ENCODE results near the gene PSTPIP1.

PSTPIP1 gene

DNA sequence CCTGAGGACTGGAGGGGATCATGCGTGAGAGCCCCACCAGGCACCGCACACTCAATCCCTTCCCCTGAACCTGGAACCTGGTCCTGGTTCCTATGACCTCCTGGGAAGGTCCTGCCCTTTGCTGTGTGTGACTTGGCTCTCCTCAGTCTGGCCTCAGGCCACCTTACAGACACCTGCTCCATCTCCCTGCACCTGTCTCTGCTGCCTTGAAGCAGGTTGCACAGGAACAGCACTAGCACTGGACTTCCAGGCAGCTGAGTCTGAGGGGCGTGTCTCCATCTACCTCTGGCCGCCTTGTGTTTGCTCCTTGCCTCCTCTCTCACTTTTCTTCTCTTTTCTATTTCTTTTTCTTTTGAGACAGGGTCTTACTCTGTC, 15.4 kb downstream of the PSTPIP1 start:
- TF ChIP-seq CTCF (IDR thresholded peaks at IDR 0.05; ENCODE audit: extremely low read depth, missing control alignments): no peak
- DNase-seq (ENCODE audit: low spot score): no peak

GRCh38 chr15:77010857-77011256, 15.9 kb downstream of the PSTPIP1 start:
- TF ChIP-seq CTCF (IDR thresholded peaks at IDR 0.05; ENCODE audit: extremely low read depth, missing control alignments): no peak
- DNase-seq (ENCODE audit: low spot score): no peak

DNA sequence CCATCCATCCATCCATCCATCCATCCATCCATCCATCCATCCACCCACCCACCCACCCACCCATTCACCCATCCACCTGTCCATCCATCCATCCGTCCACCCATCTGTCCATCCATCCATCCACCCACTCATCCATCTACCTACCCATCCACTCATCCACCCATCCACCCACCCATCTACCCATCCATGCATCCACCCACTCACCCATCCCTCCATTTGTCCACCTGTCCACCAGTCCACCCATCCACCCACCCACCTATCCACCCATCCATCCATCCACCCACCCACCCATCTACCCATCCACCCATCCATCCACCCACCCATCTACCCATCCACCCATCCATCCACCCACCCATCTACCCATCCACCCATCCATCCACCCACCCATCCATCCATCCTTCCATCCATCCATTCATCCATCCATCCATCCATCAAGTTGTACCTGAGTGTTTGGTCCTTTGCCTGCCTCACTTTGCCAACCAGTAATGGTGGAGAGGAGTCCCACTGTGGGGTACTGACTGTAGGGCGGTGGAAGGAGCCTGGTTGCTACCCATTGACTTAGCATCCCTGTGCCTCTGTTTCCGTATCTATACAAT, 17.3 kb downstream of the PSTPIP1 start:
- DNase-seq (ENCODE audit: low spot score): no peak
- TF ChIP-seq CTCF (IDR thresholded peaks at IDR 0.05; ENCODE audit: extremely low read depth, missing control alignments): no peak

DNA sequence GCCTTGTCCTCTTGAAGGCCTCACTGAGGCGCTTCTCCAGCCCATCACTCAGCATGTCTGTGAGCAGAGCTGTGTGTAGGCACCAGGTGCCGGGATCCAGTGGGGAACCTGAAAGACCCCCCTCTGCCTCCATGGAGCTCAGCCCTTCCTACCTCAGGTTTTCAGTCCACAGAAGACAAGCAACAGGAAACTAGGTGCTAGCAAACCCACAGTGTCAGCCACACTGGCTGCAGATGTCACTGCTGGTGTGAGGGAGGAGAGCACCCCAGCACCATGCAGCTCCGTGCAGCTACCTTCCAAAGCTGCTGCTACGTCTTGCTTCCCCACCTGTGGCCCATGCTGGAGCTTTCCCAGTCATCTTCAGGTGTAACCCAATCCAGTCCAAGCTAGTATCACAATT, 17.9 kb downstream of the PSTPIP1 start:
- no peak for TF ChIP-seq CTCF (IDR thresholded peaks at IDR 0.05; ENCODE audit: extremely low read depth, missing control alignments)
- peak; percentile 47 for DNase-seq (ENCODE audit: low spot score)

GRCh38 chr15:77013776-77014131, 18.8 kb downstream of the PSTPIP1 start:
- DNase-seq (ENCODE audit: low spot score): peak; percentile 78
- TF ChIP-seq CTCF (IDR thresholded peaks at IDR 0.05; ENCODE audit: extremely low read depth, missing control alignments): no peak

DNA sequence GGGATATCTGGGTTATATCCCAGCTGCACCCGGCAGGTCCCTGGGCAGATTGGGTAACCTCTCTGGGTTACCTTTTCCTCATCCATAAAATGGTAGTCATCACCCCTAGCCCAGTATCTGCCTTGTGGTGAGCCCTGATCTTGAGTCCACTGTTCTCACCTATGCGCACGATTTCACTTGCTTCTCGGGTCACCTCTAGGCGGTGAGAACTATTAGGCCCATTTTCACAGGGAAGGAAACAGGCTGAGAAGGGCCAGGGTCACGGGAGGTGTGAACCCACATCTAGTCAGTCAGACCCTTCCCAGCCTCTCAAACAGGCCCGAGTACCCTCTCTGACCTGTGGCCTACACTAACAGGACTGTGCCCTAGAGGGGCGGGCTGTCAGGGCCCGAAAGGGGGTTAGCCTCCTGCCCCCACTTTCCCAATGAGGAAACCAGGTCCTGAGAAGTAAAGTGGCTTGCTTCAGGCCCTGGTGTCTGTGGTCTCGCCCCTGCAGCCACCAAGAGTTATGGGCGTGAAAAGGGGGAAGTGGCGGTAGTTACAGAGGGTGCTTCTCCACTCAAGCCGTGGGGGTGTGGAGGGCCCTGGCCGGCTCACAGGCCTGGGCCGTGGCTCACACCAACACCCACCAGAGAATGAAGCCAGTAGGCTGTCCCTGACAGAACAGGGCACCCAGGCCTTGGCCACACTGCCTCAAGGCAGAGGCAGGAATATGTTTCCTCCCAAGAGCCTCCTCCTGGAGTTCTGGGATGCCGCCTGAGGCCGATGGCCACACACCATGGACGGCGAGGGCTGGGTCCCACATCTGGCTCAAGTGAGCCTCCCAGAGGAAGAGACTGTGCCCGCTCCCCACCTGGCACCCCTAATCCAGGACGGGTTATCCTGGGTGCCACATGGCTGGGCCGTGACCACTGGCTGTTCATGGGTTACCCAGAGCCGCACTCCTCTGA, 19.5 kb downstream of the PSTPIP1 start:
- peak; percentile 73 for DNase-seq (ENCODE audit: low spot score)

More for the DNA sequence above, 19.5 kb downstream of the PSTPIP1 start:
- TF ChIP-seq CTCF (IDR thresholded peaks at IDR 0.05; ENCODE audit: extremely low read depth, missing control alignments): no peak
